Stimulated activated naive CD8-positive, alpha-beta T cell treated with anti-CD3 and anti-CD28 coated beads, Interleukin-15, Interleukin-2, amounts not matched to agents 100 ng/mL and 50 ng/mL, for 24 hours (primary cell): Measurements from ENCODE around the gene ZNF507.
A peak's percentile ranks its signal among the peaks of the same experiment; 100 is the strongest.

Experiments used
- H3K27ac Mint-ChIP-seq: one replicate; pipeline ENCODE4 v1.8.0; 2021; ENCODE audit warnings: mild to moderate bottlenecking, mixed read lengths
- H3K27me3 Mint-ChIP-seq: one replicate; pipeline ENCODE4 v1.8.0; 2021; ENCODE audit warnings: mixed read lengths
- H3K36me3 Mint-ChIP-seq: one replicate; pipeline ENCODE4 v1.8.0; 2021; ENCODE audit warnings: low read depth, mixed read lengths
- H3K4me1 Mint-ChIP-seq: one replicate; pipeline ENCODE4 v1.8.0; 2021; ENCODE audit warnings: low read depth, mixed read lengths
- H3K4me3 Mint-ChIP-seq: one replicate; pipeline ENCODE4 v1.8.0; 2021; ENCODE audit warnings: mild to moderate bottlenecking, mixed read lengths
- H3K9me3 Mint-ChIP-seq: one replicate; pipeline ENCODE4 v1.8.0; 2021; ENCODE audit warnings: mixed read lengths

ZNF507 gene

GRCh38 chr19:32324631-32325285 lies 20.7 kb upstream of the ZNF507 start:
- H3K9me3 Mint-ChIP-seq, result no peaks in the 10 kb centered on the region
- no peak overlapping the region for H3K4me3 Mint-ChIP-seq
- no peaks in the 10 kb centered on the region for H3K36me3 Mint-ChIP-seq
- H3K27me3 Mint-ChIP-seq, result peaks cover 23% of the 10 kb centered on the region
- no peak overlapping the region for H3K27ac Mint-ChIP-seq
- no peaks in the 10 kb centered on the region for H3K4me1 Mint-ChIP-seq

- Mint-ChIP-seq H3K4me1 (no peaks in the 10 kb centered on the region), H3K27ac (no peak overlapping the region), H3K27me3 (peaks cover 12% of the 10 kb centered on the region)
Observed at GRCh38 chr19:32330213-32330857, 15.1 kb upstream of the ZNF507 start.

GRCh38 chr19:32333227-32333626 lies 12.2 kb upstream of the ZNF507 start:
- Mint-ChIP-seq H3K36me3 (no peaks in the 10 kb centered on the region), H3K4me1 (no peaks in the 10 kb centered on the region), H3K27me3 (peaks cover 6% of the 10 kb centered on the region), H3K9me3 (no peaks in the 10 kb centered on the region), H3K4me3 (no peak overlapping the region), H3K27ac (no peak overlapping the region)

More at GRCh38 chr19:32330213-32330857, 15.1 kb upstream of the ZNF507 start:
- Mint-ChIP-seq H3K9me3 (no peaks in the 10 kb centered on the region), H3K4me3 (no peak overlapping the region), H3K36me3 (no peaks in the 10 kb centered on the region)

- Mint-ChIP-seq H3K27ac (no peak overlapping the region), H3K27me3 (no peaks in the 10 kb centered on the region), H3K9me3 (no peaks in the 10 kb centered on the region), H3K4me1 (no peaks in the 10 kb centered on the region), H3K36me3 (no peaks in the 10 kb centered on the region), H3K4me3 (no peak overlapping the region)
Observed at GRCh38 chr19:32336259-32337083, 8.9 kb upstream of the ZNF507 start.

GRCh38 chr19:32337084-32337808 lies 8.2 kb upstream of the ZNF507 start:
- H3K27me3 Mint-ChIP-seq, result no peaks in the 10 kb centered on the region
- H3K9me3 Mint-ChIP-seq, result no peaks in the 10 kb centered on the region
- H3K27ac Mint-ChIP-seq, result no peak overlapping the region
- no peak overlapping the region for H3K4me3 Mint-ChIP-seq
- H3K4me1 Mint-ChIP-seq, result no peaks in the 10 kb centered on the region
- no peaks in the 10 kb centered on the region for H3K36me3 Mint-ChIP-seq

GRCh38 chr19:32339423-32339822 lies 6.0 kb upstream of the ZNF507 start:
- Mint-ChIP-seq H3K9me3 (no peaks in the 10 kb centered on the region), H3K27ac (no peak overlapping the region), H3K36me3 (no peaks in the 10 kb centered on the region), H3K4me1 (no peaks in the 10 kb centered on the region), H3K27me3 (no peaks in the 10 kb centered on the region), H3K4me3 (no peak overlapping the region)

- Mint-ChIP-seq H3K27ac (no peak overlapping the region), H3K4me1 (no peaks in the 10 kb centered on the region), H3K27me3 (no peaks in the 10 kb centered on the region), H3K4me3 (no peak overlapping the region), H3K36me3 (no peaks in the 10 kb centered on the region), H3K9me3 (no peaks in the 10 kb centered on the region)
Observed at GRCh38 chr19:32339988-32340874, 5.2 kb upstream of the ZNF507 start.

GRCh38 chr19:32342695-32343094 lies 2.7 kb upstream of the ZNF507 start:
- peaks cover 18% of the 10 kb centered on the region for H3K4me1 Mint-ChIP-seq
- H3K27me3 Mint-ChIP-seq, result no peaks in the 10 kb centered on the region
- H3K4me3 Mint-ChIP-seq, result no peak overlapping the region
- peaks cover 10% of the 10 kb centered on the region for H3K36me3 Mint-ChIP-seq
- no peak overlapping the region for H3K27ac Mint-ChIP-seq
- H3K9me3 Mint-ChIP-seq, result no peaks in the 10 kb centered on the region

- Mint-ChIP-seq H3K36me3 (peaks cover 15% of the 10 kb centered on the region), H3K4me3 (no peak overlapping the region), H3K27ac (no peak overlapping the region), H3K27me3 (no peaks in the 10 kb centered on the region), H3K4me1 (peaks cover 26% of the 10 kb centered on the region), H3K9me3 (no peaks in the 10 kb centered on the region)
Observed at GRCh38 chr19:32343550-32344262, 1.7 kb upstream of the ZNF507 start.

- Mint-ChIP-seq H3K9me3 (no peaks in the 10 kb centered on the region), H3K27ac (peak overlapping the region; percentile 98), H3K36me3 (peaks cover 43% of the 10 kb centered on the region), H3K4me1 (peaks cover 58% of the 10 kb centered on the region), H3K27me3 (no peaks in the 10 kb centered on the region), H3K4me3 (peak overlapping the region; percentile 99)
Observed at GRCh38 chr19:32346901-32347300, 1.5 kb downstream of the ZNF507 start.

- peaks cover 50% of the 10 kb centered on the region for H3K36me3 Mint-ChIP-seq
- no peaks in the 10 kb centered on the region for H3K27me3 Mint-ChIP-seq
- no peaks in the 10 kb centered on the region for H3K9me3 Mint-ChIP-seq
- H3K4me1 Mint-ChIP-seq, result peaks cover 65% of the 10 kb centered on the region
- H3K4me3 Mint-ChIP-seq, result peak overlapping the region; percentile 99
- no peak overlapping the region for H3K27ac Mint-ChIP-seq
Observed at GRCh38 chr19:32347573-32347972, 2.2 kb downstream of the ZNF507 start.

- H3K4me1 Mint-ChIP-seq, result peaks cover 76% of the 10 kb centered on the region
- H3K27me3 Mint-ChIP-seq, result no peaks in the 10 kb centered on the region
- H3K4me3 Mint-ChIP-seq, result no peak overlapping the region
- peaks cover 65% of the 10 kb centered on the region for H3K36me3 Mint-ChIP-seq
- peaks cover 3% of the 10 kb centered on the region for H3K9me3 Mint-ChIP-seq
- H3K27ac Mint-ChIP-seq, result peak overlapping the region; percentile 40
Observed at GRCh38 chr19:32349051-32349450, 3.6 kb downstream of the ZNF507 start.

- Mint-ChIP-seq H3K4me1 (peaks cover 84% of the 10 kb centered on the region), H3K4me3 (peak overlapping the region; percentile 17), H3K9me3 (peaks cover 4% of the 10 kb centered on the region), H3K36me3 (peaks cover 73% of the 10 kb centered on the region), H3K27me3 (no peaks in the 10 kb centered on the region), H3K27ac (peak overlapping the region; percentile 40)
Observed at GRCh38 chr19:32349724-32350470, 4.5 kb downstream of the ZNF507 start.
